ENCODE measurements around the gene ZFP36L2.

- TF ChIP-seq L3MBTL2 (conservative IDR thresholded peaks at IDR 0.05) (no peak), LEF1 (IDR thresholded peaks at IDR 0.05; ENCODE audit: borderline replicate concordance) (no peak)
Observed at GRCh38 chr2:43270461-43270860, 44.1 kb upstream of the ZFP36L2 start.
